IMR-90 (cell line): ENCODE measurements around the gene CYTH1.

ENCODE experiments used
- BHLHE40 ChIP-seq: fragments of 150-350 bp; IDR thresholded peaks from 2 replicates; pipeline ENCODE4 v1.6.1; 2016; ENCODE audit warnings: mild to moderate bottlenecking, low read depth, low read length
- CEBPB ChIP-seq: IDR thresholded peaks from 2 replicates; pipeline ENCODE4 v1.6.1; 2012; ENCODE audit warnings: low read depth, low read length, improper control_type of control experiment
- FOS ChIP-seq: fragments of 150-350 bp; IDR thresholded peaks from 2 replicates; pipeline ENCODE4 v1.6.1; 2016; ENCODE audit warnings: low read depth, low read length
- MAFK ChIP-seq: IDR thresholded peaks from 2 replicates; pipeline ENCODE4 v1.6.1; 2012; ENCODE audit warnings: low read depth, low read length, improper control_type of control experiment
- MAZ ChIP-seq: IDR thresholded peaks from 2 replicates; pipeline ENCODE4 v1.6.1; 2012; ENCODE audit warnings: low read depth, mild to moderate bottlenecking, low read length, improper control_type of control experiment, moderate library complexity, borderline replicate concordance
- NFE2L2 ChIP-seq: fragments of 150-350 bp; IDR thresholded peaks from 2 replicates; pipeline ENCODE4 v1.6.1; 2016; ENCODE audit warnings: low read depth, mild to moderate bottlenecking, low read length
- POLR2A ChIP-seq: IDR thresholded peaks from 2 replicates; pipeline ENCODE4 v1.6.1; 2012; ENCODE audit warnings: mild to moderate bottlenecking, low read depth, low read length
- RAD21 ChIP-seq: IDR thresholded peaks from 2 replicates; pipeline ENCODE4 v1.6.1; 2012; ENCODE audit warnings: low read length, improper control_type of control experiment
- RCOR1 ChIP-seq: IDR thresholded peaks from 2 replicates; pipeline ENCODE4 v1.6.1; 2012; ENCODE audit warnings: mild to moderate bottlenecking, low read length, improper control_type of control experiment; ENCODE audit not compliant: insufficient replicate concordance
- RFX5 ChIP-seq: IDR thresholded peaks from 2 replicates; pipeline ENCODE4 v1.8.0; 2012; ENCODE audit warnings: low read depth, mild to moderate bottlenecking, low read length, moderate library complexity
- SMC3 ChIP-seq: fragments of 150-350 bp; IDR thresholded peaks from 2 replicates; pipeline ENCODE4 v1.6.1; 2016; ENCODE audit warnings: low read depth, mild to moderate bottlenecking, antibody characterized with exemption, low read length, moderate library complexity
- TF ChIP-seq, protein P1 (sequence below): conservative IDR thresholded peaks from 2 replicates; pipeline ENCODE4 v1.5.1; 2012; ENCODE audit warnings: mild to moderate bottlenecking, low read depth, low read length, improper control_type of control experiment
- TF ChIP-seq, protein P2 (sequence below): fragments of 150-350 bp; IDR thresholded peaks from 2 replicates; pipeline ENCODE4 v1.6.1; 2016; ENCODE audit warnings: low read depth, mild to moderate bottlenecking, low read length, moderate library complexity, borderline replicate concordance
- TF ChIP-seq, protein P3 (sequence below): fragments of 150-350 bp; IDR thresholded peaks from 2 replicates; pipeline ENCODE4 v1.6.1; 2017; ENCODE audit warnings: mild to moderate bottlenecking, antibody characterized with exemption, low read length, low read depth

DNA sequence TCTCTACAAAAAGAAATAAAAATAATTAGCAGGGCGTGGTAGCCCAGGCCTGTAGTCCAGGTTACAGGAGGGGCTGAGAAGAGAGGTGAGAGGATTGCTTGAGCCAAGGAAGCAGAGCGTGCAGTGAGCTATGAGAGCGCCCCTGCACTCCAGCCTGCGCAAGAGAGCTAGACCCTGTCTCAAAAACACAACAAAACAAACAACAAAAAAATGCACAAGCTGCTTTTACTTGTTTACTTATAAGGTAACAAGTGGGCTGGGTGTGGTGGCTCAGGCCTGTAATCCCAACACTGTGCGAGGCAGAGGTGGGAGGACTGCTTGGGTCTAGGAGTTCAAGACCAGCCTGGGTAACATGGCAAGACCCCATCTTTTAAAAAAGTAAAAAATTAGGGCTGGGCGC lies 1.7 kb downstream of the CYTH1 start:
- no peak for TF ChIP-seq POLR2A
- no peak for TF ChIP-seq CEBPB
- TF ChIP-seq, protein P1, sequence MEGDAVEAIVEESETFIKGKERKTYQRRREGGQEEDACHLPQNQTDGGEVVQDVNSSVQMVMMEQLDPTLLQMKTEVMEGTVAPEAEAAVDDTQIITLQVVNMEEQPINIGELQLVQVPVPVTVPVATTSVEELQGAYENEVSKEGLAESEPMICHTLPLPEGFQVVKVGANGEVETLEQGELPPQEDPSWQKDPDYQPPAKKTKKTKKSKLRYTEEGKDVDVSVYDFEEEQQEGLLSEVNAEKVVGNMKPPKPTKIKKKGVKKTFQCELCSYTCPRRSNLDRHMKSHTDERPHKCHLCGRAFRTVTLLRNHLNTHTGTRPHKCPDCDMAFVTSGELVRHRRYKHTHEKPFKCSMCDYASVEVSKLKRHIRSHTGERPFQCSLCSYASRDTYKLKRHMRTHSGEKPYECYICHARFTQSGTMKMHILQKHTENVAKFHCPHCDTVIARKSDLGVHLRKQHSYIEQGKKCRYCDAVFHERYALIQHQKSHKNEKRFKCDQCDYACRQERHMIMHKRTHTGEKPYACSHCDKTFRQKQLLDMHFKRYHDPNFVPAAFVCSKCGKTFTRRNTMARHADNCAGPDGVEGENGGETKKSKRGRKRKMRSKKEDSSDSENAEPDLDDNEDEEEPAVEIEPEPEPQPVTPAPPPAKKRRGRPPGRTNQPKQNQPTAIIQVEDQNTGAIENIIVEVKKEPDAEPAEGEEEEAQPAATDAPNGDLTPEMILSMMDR: no peak
- TF ChIP-seq RFX5: no peak
- TF ChIP-seq RCOR1: no peak
- TF ChIP-seq, protein P2, sequence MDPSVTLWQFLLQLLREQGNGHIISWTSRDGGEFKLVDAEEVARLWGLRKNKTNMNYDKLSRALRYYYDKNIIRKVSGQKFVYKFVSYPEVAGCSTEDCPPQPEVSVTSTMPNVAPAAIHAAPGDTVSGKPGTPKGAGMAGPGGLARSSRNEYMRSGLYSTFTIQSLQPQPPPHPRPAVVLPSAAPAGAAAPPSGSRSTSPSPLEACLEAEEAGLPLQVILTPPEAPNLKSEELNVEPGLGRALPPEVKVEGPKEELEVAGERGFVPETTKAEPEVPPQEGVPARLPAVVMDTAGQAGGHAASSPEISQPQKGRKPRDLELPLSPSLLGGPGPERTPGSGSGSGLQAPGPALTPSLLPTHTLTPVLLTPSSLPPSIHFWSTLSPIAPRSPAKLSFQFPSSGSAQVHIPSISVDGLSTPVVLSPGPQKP: no peak
- TF ChIP-seq, protein P3, sequence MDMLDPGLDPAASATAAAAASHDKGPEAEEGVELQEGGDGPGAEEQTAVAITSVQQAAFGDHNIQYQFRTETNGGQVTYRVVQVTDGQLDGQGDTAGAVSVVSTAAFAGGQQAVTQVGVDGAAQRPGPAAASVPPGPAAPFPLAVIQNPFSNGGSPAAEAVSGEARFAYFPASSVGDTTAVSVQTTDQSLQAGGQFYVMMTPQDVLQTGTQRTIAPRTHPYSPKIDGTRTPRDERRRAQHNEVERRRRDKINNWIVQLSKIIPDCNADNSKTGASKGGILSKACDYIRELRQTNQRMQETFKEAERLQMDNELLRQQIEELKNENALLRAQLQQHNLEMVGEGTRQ: no peak
- no peak for TF ChIP-seq MAFK
- no peak for TF ChIP-seq FOS
- TF ChIP-seq MAZ: no peak
- no peak for TF ChIP-seq BHLHE40
- no peak for TF ChIP-seq NFE2L2
- no peak for TF ChIP-seq SMC3
- TF ChIP-seq RAD21: no peak
